Tibial artery (tissue), 4 donors: ENCODE results near the gene ERRFI1.

Experiments used
- DNase-seq, 2 donors: peaks; one replicate each; pipeline ENCODE4 v3.0.0-alpha.2; 2019
- H3K27ac ChIP-seq, 2 donors: fragments of 200-600 bp; sonication (generic) in 1 of 2; 1 replicate in 1 of 2; 2 replicates in 1 of 2; pipeline ENCODE4 v1.5.1; 2018 to 2019; ENCODE audit warnings: mild to moderate bottlenecking in 1 of 2
- H3K27me3 ChIP-seq, 2 donors: fragments of 200-600 bp; sonication (generic) in 1 of 2; one replicate each; pipeline versions ENCODE4 v1.5.1 to v1.6.0; 2016 to 2019
- H3K36me3 ChIP-seq, 3 donors: fragments of 200-600 bp; sonication (generic) in 2 of 3; one replicate each; pipeline ENCODE4 v1.5.1; 2016 to 2019; ENCODE audit warnings: mild to moderate bottlenecking in 2 of 3
- H3K4me1 ChIP-seq, 4 donors: fragments of 200-600 bp; sonication (generic) in 2 of 4; 1 replicate in 3 of 4; 2 replicates in 1 of 4; pipeline ENCODE4 v1.5.1; 2016 to 2019
- H3K4me3 ChIP-seq, 2 donors: fragments of 200-600 bp; sonication (generic) in 1 of 2; 1 replicate in 1 of 2; 2 replicates in 1 of 2; pipeline ENCODE4 v1.5.1; 2018 to 2019; ENCODE audit warnings: mild to moderate bottlenecking in 2 of 2
- H3K9me3 ChIP-seq, 3 donors: fragments of 200-600 bp; sonication (generic) in 1 of 3; one replicate each; pipeline ENCODE4 v1.5.1; 2016 to 2019
- intact Hi-C: fragments of 100-400 bp; cut with DNase I; formaldehyde crosslinking; loops from one replicate; pipeline ENCODE4 v1.15.0; 2023; ENCODE audit warnings: low total_unique reads
- TF ChIP-seq, protein P1 (sequence below), 2 experiments: fragments of 200-600 bp in 1 of 2; fragments of 450-650 bp in 1 of 2; IDR thresholded peaks; one replicate each; pipeline ENCODE4 v1.5.1; 2017 to 2019; ENCODE audit warnings: antibody characterized with exemption in 2 of 2, mild to moderate bottlenecking in 1 of 2, moderate library complexity in 1 of 2

The ERRFI1 gene

DNA sequence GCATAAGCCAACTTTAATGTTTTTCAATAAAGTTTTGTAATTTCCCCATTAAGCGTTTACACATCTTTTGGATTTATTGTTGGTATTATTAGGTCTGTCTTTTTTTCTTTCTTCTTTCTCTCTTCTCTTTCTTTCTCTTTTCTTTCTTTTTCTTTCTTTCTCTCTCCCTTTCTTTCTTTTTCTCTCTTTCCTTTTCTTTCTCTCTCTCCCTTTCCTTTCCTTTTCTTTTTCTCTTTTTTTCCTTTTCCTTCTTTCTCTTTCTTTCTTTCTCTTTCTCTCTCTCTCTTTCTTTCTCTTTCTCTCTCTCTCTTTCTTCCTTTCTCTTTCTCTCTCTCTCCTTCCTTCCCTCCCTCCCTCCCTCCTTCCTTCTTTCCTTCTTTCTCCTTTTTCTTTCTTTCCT is 31.3 kb downstream of the ERRFI1 start:
- intact Hi-C loops = no loop called here
- no peak overlapping the region for H3K27ac ChIP-seq
- H3K9me3 ChIP-seq = no peaks in the 10 kb centered on the region
- H3K4me3 ChIP-seq = no peak overlapping the region
- TF ChIP-seq, protein P1, sequence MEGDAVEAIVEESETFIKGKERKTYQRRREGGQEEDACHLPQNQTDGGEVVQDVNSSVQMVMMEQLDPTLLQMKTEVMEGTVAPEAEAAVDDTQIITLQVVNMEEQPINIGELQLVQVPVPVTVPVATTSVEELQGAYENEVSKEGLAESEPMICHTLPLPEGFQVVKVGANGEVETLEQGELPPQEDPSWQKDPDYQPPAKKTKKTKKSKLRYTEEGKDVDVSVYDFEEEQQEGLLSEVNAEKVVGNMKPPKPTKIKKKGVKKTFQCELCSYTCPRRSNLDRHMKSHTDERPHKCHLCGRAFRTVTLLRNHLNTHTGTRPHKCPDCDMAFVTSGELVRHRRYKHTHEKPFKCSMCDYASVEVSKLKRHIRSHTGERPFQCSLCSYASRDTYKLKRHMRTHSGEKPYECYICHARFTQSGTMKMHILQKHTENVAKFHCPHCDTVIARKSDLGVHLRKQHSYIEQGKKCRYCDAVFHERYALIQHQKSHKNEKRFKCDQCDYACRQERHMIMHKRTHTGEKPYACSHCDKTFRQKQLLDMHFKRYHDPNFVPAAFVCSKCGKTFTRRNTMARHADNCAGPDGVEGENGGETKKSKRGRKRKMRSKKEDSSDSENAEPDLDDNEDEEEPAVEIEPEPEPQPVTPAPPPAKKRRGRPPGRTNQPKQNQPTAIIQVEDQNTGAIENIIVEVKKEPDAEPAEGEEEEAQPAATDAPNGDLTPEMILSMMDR (IDR thresholded peaks at IDR 0.05) = no peak
- H3K36me3 ChIP-seq = no peaks in the 10 kb centered on the region
- H3K4me1 ChIP-seq = peaks cover 0 to 2% (median under 1%) of the 10 kb centered on the region in 4 donors
- no peak for DNase-seq
- H3K27me3 ChIP-seq = no peaks in the 10 kb centered on the region

DNA sequence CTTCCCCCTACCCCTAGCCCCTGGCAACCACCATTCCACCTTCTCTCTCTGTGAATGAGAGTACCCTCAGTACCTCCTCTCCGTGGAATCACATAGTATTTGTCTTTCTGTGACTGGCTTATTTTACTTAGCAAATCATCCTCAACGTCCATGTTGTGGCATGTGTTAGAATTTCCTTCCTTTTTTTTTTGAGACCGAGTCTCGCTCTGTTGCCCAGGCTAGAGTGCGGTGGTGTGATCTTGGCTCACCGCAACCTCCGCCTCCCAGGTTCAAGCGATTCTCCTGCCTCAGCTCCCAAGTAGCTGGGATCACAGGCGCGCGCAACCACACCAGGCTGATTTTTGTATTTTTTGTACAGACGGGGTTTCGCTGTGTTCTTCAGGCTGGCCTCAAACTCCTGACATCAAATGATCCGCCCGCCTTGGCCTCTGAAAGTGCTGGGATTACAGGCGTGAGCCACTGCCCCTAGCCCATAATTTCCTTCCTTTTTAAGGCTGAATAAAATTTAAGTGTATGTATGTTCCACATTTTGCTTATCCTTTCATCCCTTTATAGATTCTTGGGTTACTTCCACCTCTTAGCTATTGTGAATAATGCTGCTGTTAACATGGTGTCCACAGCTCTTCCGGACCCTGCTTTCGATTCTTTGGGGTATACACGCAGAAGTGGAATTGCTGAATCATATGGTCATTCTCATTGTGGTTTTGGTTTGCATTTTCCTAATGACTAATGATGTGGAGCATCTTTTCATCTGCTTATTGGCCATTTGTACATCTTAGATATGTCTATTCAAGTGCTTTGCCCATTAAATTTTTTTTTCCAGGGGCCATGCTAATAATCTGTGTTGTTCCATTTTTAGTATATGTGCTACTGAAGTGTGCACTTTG is 32.3 kb downstream of the ERRFI1 start:
- Histone ChIP-seq H3K4me3 (no peak overlapping the region), H3K27me3 (no peaks in the 10 kb centered on the region), H3K36me3 (no peaks in the 10 kb centered on the region), H3K9me3 (no peaks in the 10 kb centered on the region), H3K4me1 (peaks cover 0 to 10% (median 5%) of the 10 kb centered on the region in 4 donors), H3K27ac (no peak overlapping the region)
- DNase-seq = peak in 1 of 2 donors; percentile 16
- intact Hi-C loops = no loop called here
- TF ChIP-seq, protein P1 (IDR thresholded peaks at IDR 0.05) = no peak

DNA sequence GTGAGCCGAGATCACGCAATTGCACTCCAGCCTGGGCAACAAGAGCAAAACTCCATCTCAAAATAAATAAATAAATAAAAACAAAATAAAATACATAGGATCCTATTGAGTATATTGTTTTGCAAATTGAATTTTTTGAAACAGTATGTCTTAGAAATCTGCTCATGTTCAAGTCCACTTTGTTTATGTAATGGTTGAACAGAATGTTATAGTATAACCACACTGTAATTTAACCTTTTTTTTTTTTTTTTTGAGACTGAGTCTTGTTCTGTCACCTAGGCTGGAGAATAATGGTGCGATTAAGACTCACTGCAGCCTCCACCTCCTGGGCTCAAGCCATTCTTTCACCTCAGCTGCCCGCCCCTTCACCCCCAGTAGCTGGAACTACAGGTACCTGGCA is 33.2 kb downstream of the ERRFI1 start:
- Histone ChIP-seq H3K4me3 (no peak overlapping the region), H3K4me1 (peaks cover 0 to 10% (median 5%) of the 10 kb centered on the region in 4 donors), H3K36me3 (peaks cover 2 to 5% (median 3%) of the 10 kb centered on the region in 3 donors), H3K27ac (no peak overlapping the region), H3K9me3 (no peaks in the 10 kb centered on the region), H3K27me3 (no peaks in the 10 kb centered on the region)
- no peak for DNase-seq
- TF ChIP-seq, protein P1 (IDR thresholded peaks at IDR 0.05) = no peak
- intact Hi-C loops = no loop called here

DNA sequence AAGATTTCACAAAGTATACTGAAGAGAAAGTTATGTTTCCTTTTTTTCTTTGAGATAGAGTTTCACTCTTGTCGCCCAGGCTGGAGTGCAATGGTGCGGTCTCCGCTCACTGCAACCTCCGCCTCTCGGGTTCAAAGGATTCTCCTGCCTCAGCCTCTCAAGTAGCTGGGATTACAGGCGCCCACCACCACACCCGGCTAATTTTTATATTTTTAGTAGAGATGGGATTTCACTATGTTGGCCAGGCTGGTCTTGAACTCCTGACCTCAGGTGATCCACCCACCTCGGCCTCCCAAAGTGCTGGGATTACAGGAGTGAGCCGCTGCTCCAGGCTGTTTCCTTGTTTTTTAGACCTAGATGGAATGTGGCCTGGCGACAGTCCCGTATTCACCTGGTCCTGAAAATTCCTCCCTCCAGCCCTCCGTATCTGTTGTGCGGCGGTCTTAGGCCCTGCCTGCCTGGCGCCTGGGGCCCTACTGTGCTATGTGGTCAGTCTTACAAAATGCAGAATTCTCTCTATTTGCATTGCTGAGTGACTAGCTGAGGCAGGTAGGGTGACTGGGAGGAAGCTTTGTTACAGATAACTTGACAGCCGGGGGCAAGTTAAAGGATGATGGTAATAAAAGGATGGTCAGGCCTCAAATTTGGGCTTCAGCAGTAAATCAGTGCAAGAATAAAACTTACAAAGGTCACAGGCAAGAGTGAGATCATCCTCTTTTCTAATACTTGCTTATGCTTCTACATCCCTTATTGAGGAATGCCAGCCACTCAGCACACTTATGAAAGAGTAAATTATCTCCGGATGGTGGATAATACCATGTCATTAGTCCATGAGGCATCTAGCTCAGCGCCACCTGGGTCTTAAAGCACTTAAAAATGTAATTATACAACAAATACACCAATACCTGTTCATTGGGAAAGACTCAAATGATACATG is 34.3 kb downstream of the ERRFI1 start:
- Histone ChIP-seq H3K27me3 (no peaks in the 10 kb centered on the region), H3K9me3 (no peaks in the 10 kb centered on the region), H3K27ac (no peak overlapping the region), H3K4me1 (peaks cover 0 to 10% (median 5%) of the 10 kb centered on the region in 4 donors), H3K4me3 (no peak overlapping the region), H3K36me3 (peaks cover 8 to 17% (median 11%) of the 10 kb centered on the region in 3 donors)
- TF ChIP-seq, protein P1 (IDR thresholded peaks at IDR 0.05) = no peak
- intact Hi-C loops = no loop called here
- DNase-seq = no peak

DNA sequence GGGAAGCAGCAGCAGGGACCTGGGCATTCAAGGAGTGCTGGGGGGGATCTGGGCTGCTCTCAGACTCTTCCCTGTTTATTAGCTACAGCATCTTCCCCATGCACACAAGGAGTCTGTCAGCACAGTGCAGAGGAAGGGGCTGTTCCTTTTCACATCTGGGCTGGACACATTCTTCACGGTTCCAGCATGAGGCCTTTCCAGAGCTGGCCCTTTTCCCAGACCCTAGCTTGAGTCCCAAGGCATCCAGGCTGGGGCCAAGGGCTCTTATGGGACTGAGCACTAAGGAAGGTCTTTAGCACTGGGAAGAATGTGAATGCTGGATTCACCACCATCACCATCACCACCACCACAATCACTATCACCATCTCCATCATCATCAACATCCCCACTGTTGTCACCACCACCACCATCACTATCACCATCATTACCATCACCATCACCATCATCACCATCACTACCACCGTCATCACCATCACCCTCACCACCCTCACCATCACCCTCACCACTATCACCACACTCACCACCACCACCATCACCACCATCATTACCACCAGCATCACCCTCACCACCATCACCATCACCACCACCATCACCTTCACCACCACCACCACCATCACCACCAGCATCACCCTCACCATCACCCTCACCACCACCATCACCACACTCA is 36.2 kb downstream of the ERRFI1 start:
- peak in 1 of 2 donors; percentile 66 for DNase-seq
- peaks cover 0 to 10% (median 5%) of the 10 kb centered on the region in 4 donors for H3K4me1 ChIP-seq
- H3K36me3 ChIP-seq = peaks cover 23 to 35% (median 29%) of the 10 kb centered on the region in 3 donors
- TF ChIP-seq, protein P1 (IDR thresholded peaks at IDR 0.05) = no peak
- intact Hi-C loops = no loop called here
- H3K27me3 ChIP-seq = no peaks in the 10 kb centered on the region
- no peaks in the 10 kb centered on the region for H3K9me3 ChIP-seq
- H3K27ac ChIP-seq = peak overlapping the region in 1 of 2 donors; percentile 21
- no peak overlapping the region for H3K4me3 ChIP-seq
